ENCODE measurements around the gene PAPPA. TPM values are rescaled to one million over a fixed set of nuclear protein-coding genes. Genes with fewer than 3 reads are reported as not detected.

The PAPPA gene
- total RNA-seq, 1 donor from 2014 or later = 0.15 TPM

- H3K4me3 ChIP-seq = no peak overlapping the region
- H3K9me3 ChIP-seq (ENCODE audit: low read depth) = no peaks in the 10 kb centered on the region
- no peaks in the 10 kb centered on the region for H3F3A ChIP-seq (ENCODE audit: low read depth)
- no peak overlapping the region for H3K27ac ChIP-seq
- Mint-ChIP-seq H3K9me3 (no peaks in the 10 kb centered on the region), H3K27me3 (ENCODE audit: insufficient read depth, low read depth) (peaks cover 2% of the 10 kb centered on the region), H3K4me1 (peaks cover 4% of the 10 kb centered on the region), H3K27ac (no peak overlapping the region), H3K36me3 (no peaks in the 10 kb centered on the region), H3K4me3 (no peak overlapping the region)
- peaks cover 3% of the 10 kb centered on the region for H3K4me1 ChIP-seq
- no peaks in the 10 kb centered on the region for H4K20me1 ChIP-seq (ENCODE audit: low read depth)
- no peak overlapping the region for H3K4me2 ChIP-seq
- TF ChIP-seq EZH2phosphoT487 (IDR thresholded peaks at IDR 0.05) = no peak
- TF ChIP-seq EZH2 (IDR thresholded peaks at IDR 0.05) = no peak
- TF ChIP-seq, protein P1, sequence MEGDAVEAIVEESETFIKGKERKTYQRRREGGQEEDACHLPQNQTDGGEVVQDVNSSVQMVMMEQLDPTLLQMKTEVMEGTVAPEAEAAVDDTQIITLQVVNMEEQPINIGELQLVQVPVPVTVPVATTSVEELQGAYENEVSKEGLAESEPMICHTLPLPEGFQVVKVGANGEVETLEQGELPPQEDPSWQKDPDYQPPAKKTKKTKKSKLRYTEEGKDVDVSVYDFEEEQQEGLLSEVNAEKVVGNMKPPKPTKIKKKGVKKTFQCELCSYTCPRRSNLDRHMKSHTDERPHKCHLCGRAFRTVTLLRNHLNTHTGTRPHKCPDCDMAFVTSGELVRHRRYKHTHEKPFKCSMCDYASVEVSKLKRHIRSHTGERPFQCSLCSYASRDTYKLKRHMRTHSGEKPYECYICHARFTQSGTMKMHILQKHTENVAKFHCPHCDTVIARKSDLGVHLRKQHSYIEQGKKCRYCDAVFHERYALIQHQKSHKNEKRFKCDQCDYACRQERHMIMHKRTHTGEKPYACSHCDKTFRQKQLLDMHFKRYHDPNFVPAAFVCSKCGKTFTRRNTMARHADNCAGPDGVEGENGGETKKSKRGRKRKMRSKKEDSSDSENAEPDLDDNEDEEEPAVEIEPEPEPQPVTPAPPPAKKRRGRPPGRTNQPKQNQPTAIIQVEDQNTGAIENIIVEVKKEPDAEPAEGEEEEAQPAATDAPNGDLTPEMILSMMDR (IDR thresholded peaks at IDR 0.05) = no peak
- no peaks in the 10 kb centered on the region for H3K79me2 ChIP-seq (ENCODE audit: low read depth)
- no peaks in the 10 kb centered on the region for H3K36me3 ChIP-seq
- no peak overlapping the region for H3K9ac ChIP-seq
- no peak for DNase-seq (ENCODE audit: low spot score)
- H3K27me3 ChIP-seq = no peaks in the 10 kb centered on the region
- no peak overlapping the region for H2AFZ ChIP-seq (replicated peaks)
These were observed 8.6 kb upstream of the PAPPA start for GRCh38 chr9:116145036-116145435.

GRCh38 chr9:116147821-116148220 lies 5.8 kb upstream of the PAPPA start:
- DNase-seq (ENCODE audit: low spot score) = no peak
- H3F3A ChIP-seq (ENCODE audit: low read depth) = peaks cover 1% of the 10 kb centered on the region

DNA sequence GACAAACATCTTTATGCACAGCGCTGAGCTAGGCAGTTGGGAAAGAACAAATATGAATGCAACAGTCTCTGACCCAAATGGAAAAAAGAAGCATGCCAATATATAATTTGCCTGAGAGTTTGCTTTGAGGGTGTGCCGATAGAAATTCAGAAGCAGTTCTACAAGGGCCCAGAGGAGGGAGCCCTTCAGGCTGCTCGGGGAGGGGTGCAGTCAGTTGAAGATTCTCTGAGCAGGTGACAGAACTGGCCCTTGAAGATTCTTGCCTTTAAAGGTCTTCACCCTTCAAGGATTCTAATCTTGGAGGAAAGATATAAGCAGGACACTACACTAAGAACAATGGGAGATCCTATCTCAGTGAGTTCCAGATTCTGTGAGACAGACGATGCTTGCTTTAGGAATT lies 3.7 kb upstream of the PAPPA start:
- Histone ChIP-seq H3K9me3 (ENCODE audit: low read depth) (no peaks in the 10 kb centered on the region), H3K27me3 (peaks cover 26% of the 10 kb centered on the region), H3K4me2 (no peak overlapping the region), H3K27ac (no peak overlapping the region), H3F3A (ENCODE audit: low read depth) (peaks cover 6% of the 10 kb centered on the region), H3K4me3 (no peak overlapping the region), H3K79me2 (ENCODE audit: low read depth) (no peaks in the 10 kb centered on the region), H3K4me1 (peaks cover 12% of the 10 kb centered on the region), H2AFZ (replicated peaks) (no peak overlapping the region), H3K9ac (no peak overlapping the region), H3K36me3 (no peaks in the 10 kb centered on the region), H4K20me1 (ENCODE audit: low read depth) (no peaks in the 10 kb centered on the region)
- Mint-ChIP-seq H3K9me3 (no peaks in the 10 kb centered on the region), H3K27me3 (ENCODE audit: insufficient read depth, low read depth) (peaks cover 12% of the 10 kb centered on the region), H3K36me3 (no peaks in the 10 kb centered on the region), H3K27ac (no peak overlapping the region), H3K4me1 (peaks cover 19% of the 10 kb centered on the region), H3K4me3 (no peak overlapping the region)
- peak; percentile 64 for DNase-seq (ENCODE audit: low spot score)
- no peak for TF ChIP-seq EZH2 (IDR thresholded peaks at IDR 0.05)
- TF ChIP-seq, protein P1 (IDR thresholded peaks at IDR 0.05) = peak; percentile 88

More at GRCh38 chr9:116147821-116148220, 5.8 kb upstream of the PAPPA start:
- Histone ChIP-seq H4K20me1 (ENCODE audit: low read depth) (no peaks in the 10 kb centered on the region), H3K36me3 (no peaks in the 10 kb centered on the region), H2AFZ (replicated peaks) (no peak overlapping the region), H3K79me2 (ENCODE audit: low read depth) (no peaks in the 10 kb centered on the region), H3K27ac (no peak overlapping the region), H3K4me1 (peaks cover 7% of the 10 kb centered on the region), H3K9me3 (ENCODE audit: low read depth) (no peaks in the 10 kb centered on the region), H3K4me2 (no peak overlapping the region), H3K4me3 (no peak overlapping the region), H3K27me3 (peaks cover 7% of the 10 kb centered on the region), H3K9ac (no peak overlapping the region)
- peaks cover 6% of the 10 kb centered on the region for H3K27me3 Mint-ChIP-seq (ENCODE audit: insufficient read depth, low read depth)
- no peaks in the 10 kb centered on the region for H3K36me3 Mint-ChIP-seq
- no peak overlapping the region for H3K4me3 Mint-ChIP-seq
- no peaks in the 10 kb centered on the region for H3K9me3 Mint-ChIP-seq
- TF ChIP-seq, protein P1 (IDR thresholded peaks at IDR 0.05) = no peak
- TF ChIP-seq EZH2 (IDR thresholded peaks at IDR 0.05) = no peak
- TF ChIP-seq EZH2phosphoT487 (IDR thresholded peaks at IDR 0.05) = no peak
- H3K4me1 Mint-ChIP-seq = peaks cover 9% of the 10 kb centered on the region
- H3K27ac Mint-ChIP-seq = no peak overlapping the region

All from neural progenitor cell (in vitro differentiated cells).